HG03280 (cell line): ENCODE results near the gene IFI16.
"Not testable (repeated sequence)": the region's sequence is repeated elsewhere in the genome, so short reads cannot be mapped to it uniquely, and the experiment has no call there.

ENCODE experiments used
- ATAC-seq: cut with Tn5 transposase; IDR thresholded peaks from one replicate; pipeline ENCODE4 v1.9.1; 2021; ENCODE audit warnings: mild to moderate bottlenecking, moderate library complexity; ENCODE audit not compliant: unreplicated experiment

The IFI16 gene

GRCh38 chr1:159091180-159091560, 81.5 kb downstream of the IFI16 start:
- no peak for ATAC-seq

- no peak for ATAC-seq
Observed at GRCh38 chr1:159091607-159092031, 81.9 kb downstream of the IFI16 start.

GRCh38 chr1:159092036-159092760, 82.5 kb downstream of the IFI16 start:
- no peak for ATAC-seq

- no peak for ATAC-seq
Observed at GRCh38 chr1:159098596-159098995, 88.9 kb downstream of the IFI16 start.

GRCh38 chr1:159100589-159100988, 90.9 kb downstream of the IFI16 start:
- no peak for ATAC-seq

- ATAC-seq: not testable (repeated sequence)
Observed at GRCh38 chr1:159103021-159103420, 93.3 kb downstream of the IFI16 start.
